Measurements from ENCODE around the gene CHD9.
A peak's percentile ranks its signal among the peaks of the same experiment; 100 is the strongest.

Gene CHD9

GRCh38 chr16:53090591-53091411 is 36.0 kb downstream of the CHD9 start:
- peak overlapping the region; percentile 42 for H3K9ac ChIP-seq (ENCODE audit: low read length)
- H3K36me3 ChIP-seq (replicated peaks; ENCODE audit: insufficient read depth, low read length): no peaks in the 10 kb centered on the region
- DNase-seq: peak; percentile 80
- peak overlapping the region; percentile 50 for H2AFZ ChIP-seq (ENCODE audit: low read length)
- no peaks in the 10 kb centered on the region for H3K9me3 ChIP-seq (replicated peaks; ENCODE audit: insufficient read depth, low read length)
- H3K79me2 ChIP-seq (ENCODE audit: low read length): peaks cover 27% of the 10 kb centered on the region
- no peaks in the 10 kb centered on the region for H3K9me2 ChIP-seq (replicated peaks; ENCODE audit: insufficient read depth, low read length)
- TF ChIP-seq, protein P1, sequence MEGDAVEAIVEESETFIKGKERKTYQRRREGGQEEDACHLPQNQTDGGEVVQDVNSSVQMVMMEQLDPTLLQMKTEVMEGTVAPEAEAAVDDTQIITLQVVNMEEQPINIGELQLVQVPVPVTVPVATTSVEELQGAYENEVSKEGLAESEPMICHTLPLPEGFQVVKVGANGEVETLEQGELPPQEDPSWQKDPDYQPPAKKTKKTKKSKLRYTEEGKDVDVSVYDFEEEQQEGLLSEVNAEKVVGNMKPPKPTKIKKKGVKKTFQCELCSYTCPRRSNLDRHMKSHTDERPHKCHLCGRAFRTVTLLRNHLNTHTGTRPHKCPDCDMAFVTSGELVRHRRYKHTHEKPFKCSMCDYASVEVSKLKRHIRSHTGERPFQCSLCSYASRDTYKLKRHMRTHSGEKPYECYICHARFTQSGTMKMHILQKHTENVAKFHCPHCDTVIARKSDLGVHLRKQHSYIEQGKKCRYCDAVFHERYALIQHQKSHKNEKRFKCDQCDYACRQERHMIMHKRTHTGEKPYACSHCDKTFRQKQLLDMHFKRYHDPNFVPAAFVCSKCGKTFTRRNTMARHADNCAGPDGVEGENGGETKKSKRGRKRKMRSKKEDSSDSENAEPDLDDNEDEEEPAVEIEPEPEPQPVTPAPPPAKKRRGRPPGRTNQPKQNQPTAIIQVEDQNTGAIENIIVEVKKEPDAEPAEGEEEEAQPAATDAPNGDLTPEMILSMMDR (IDR thresholded peaks at IDR 0.05; ENCODE audit: low read length): no peak
- TF ChIP-seq EZH2phosphoT487 (IDR thresholded peaks at IDR 0.05; ENCODE audit: low read length) (no peak), EZH2 (optimal IDR thresholded peaks at IDR 0.05; ENCODE audit: low read depth, low read length) (no peak)
- peaks cover 54% of the 10 kb centered on the region for H3K4me1 ChIP-seq (ENCODE audit: low read length)
- no peaks in the 10 kb centered on the region for H3K27me3 ChIP-seq (replicated peaks; ENCODE audit: insufficient read depth, low read length)
- H3K27ac ChIP-seq (ENCODE audit: low read length): peak overlapping the region; percentile 59; the same call in 1 of the 2 replicates
- H3K4me2 ChIP-seq (ENCODE audit: low read depth, low read length): peak overlapping the region; percentile 97
- H4K20me1 ChIP-seq (ENCODE audit: insufficient read depth, low read length): no peaks in the 10 kb centered on the region
- peaks cover 32% of the 10 kb centered on the region for H3F3A ChIP-seq (ENCODE audit: insufficient read depth, low read length)
- H3K4me3 ChIP-seq (ENCODE audit: low read length): peak overlapping the region; percentile 41

DNA sequence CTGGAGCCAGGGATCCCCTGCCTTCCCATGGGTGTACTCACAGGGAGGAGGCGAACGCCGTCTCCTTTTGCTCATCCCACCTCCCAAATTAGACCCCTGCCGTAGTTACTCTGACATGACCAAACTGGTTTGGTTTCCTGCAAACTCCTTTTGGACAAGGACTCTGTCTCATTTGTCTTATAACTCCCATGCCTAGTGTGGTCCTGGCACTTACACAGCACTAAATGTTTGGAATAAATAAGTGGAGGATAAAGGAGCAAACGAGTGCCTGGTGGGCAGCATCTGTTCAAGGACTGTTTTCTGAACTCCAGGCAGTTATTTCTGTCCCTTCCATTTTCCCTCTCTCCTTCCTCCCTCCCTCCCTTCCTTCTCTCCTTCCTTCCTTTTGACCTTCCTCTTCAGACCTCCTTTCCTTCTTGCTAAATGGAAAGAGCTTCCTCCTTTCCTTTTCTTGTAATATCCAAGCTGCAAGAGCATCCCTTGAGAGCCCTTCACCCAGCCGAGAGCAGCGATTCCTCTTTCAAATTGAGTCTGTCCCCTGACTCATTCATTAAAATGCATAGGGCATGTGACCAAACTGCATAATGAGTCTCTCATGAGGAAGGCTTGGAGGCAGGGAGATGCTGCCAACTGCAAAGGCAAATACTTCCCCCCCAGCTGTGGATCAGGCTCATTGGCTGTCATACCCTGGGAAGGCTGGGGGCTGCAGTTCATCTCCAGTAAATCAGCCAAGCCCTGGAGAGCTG is 36.8 kb downstream of the CHD9 start:
- Histone ChIP-seq H3K4me2 (ENCODE audit: low read depth, low read length) (peak overlapping the region; percentile 97), H3K9ac (ENCODE audit: low read length) (peak overlapping the region; percentile 27; the same call in 1 of the 2 replicates), H4K20me1 (ENCODE audit: insufficient read depth, low read length) (no peaks in the 10 kb centered on the region), H3K9me2 (replicated peaks; ENCODE audit: insufficient read depth, low read length) (no peaks in the 10 kb centered on the region), H3K27me3 (replicated peaks; ENCODE audit: insufficient read depth, low read length) (no peaks in the 10 kb centered on the region), H3K4me3 (ENCODE audit: low read length) (no peak overlapping the region), H2AFZ (ENCODE audit: low read length) (no peak overlapping the region), H3K36me3 (replicated peaks; ENCODE audit: insufficient read depth, low read length) (no peaks in the 10 kb centered on the region), H3K79me2 (ENCODE audit: low read length) (peaks cover 35% of the 10 kb centered on the region), H3F3A (ENCODE audit: insufficient read depth, low read length) (peaks cover 32% of the 10 kb centered on the region), H3K27ac (ENCODE audit: low read length) (peak overlapping the region; percentile 59; the same call in 1 of the 2 replicates), H3K4me1 (ENCODE audit: low read length) (peaks cover 54% of the 10 kb centered on the region), H3K9me3 (replicated peaks; ENCODE audit: insufficient read depth, low read length) (no peaks in the 10 kb centered on the region)
- TF ChIP-seq EZH2 (optimal IDR thresholded peaks at IDR 0.05; ENCODE audit: low read depth, low read length) (no peak), EZH2phosphoT487 (IDR thresholded peaks at IDR 0.05; ENCODE audit: low read length) (no peak)
- TF ChIP-seq, protein P1 (IDR thresholded peaks at IDR 0.05; ENCODE audit: low read length): no peak
- DNase-seq: no peak

DNA sequence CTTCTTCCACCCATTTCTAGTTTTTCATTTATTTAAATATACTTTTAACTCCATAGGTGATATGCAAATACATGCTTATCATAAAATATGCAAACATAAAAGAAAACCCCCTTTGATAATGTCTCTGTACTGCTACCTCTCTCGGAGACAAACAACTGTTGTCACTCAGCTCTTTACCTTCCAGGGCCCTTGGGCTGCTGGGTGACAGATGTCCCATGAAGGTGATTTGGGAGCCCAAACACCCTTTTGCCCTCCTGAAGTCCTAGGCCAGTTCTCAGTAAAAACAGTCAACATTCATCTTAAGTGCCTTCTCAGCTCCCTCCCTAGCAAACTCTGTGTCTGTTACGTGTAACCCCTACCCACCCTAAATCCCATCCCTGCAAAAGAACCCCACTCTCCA is 37.5 kb downstream of the CHD9 start:
- no peak for DNase-seq
- H3K4me3 ChIP-seq (ENCODE audit: low read length): no peak overlapping the region

More for the DNA sequence above, 37.5 kb downstream of the CHD9 start:
- H3K27me3 ChIP-seq (replicated peaks; ENCODE audit: insufficient read depth, low read length): no peaks in the 10 kb centered on the region
- no peak overlapping the region for H3K9ac ChIP-seq (ENCODE audit: low read length)
- H4K20me1 ChIP-seq (ENCODE audit: insufficient read depth, low read length): no peaks in the 10 kb centered on the region
- no peak overlapping the region for H3K4me2 ChIP-seq (ENCODE audit: low read depth, low read length)
- H2AFZ ChIP-seq (ENCODE audit: low read length): no peak overlapping the region
- peaks cover 32% of the 10 kb centered on the region for H3F3A ChIP-seq (ENCODE audit: insufficient read depth, low read length)
- H3K36me3 ChIP-seq (replicated peaks; ENCODE audit: insufficient read depth, low read length): no peaks in the 10 kb centered on the region
- H3K79me2 ChIP-seq (ENCODE audit: low read length): peaks cover 42% of the 10 kb centered on the region
- H3K9me3 ChIP-seq (replicated peaks; ENCODE audit: insufficient read depth, low read length): no peaks in the 10 kb centered on the region
- H3K4me1 ChIP-seq (ENCODE audit: low read length): peaks cover 54% of the 10 kb centered on the region
- H3K27ac ChIP-seq (ENCODE audit: low read length): no peak overlapping the region
- H3K9me2 ChIP-seq (replicated peaks; ENCODE audit: insufficient read depth, low read length): no peaks in the 10 kb centered on the region
- no peak for TF ChIP-seq EZH2phosphoT487 (IDR thresholded peaks at IDR 0.05; ENCODE audit: low read length)
- TF ChIP-seq, protein P1 (IDR thresholded peaks at IDR 0.05; ENCODE audit: low read length): no peak
- no peak for TF ChIP-seq EZH2 (optimal IDR thresholded peaks at IDR 0.05; ENCODE audit: low read depth, low read length)

All from MM.1S (cell line).